ENCODE data around the gene DAPK1.

The DAPK1 gene

GRCh38 chr9:87732756-87733155 lies 235.1 kb downstream of the DAPK1 start:
- no peak overlapping the region for H3K4me3 ChIP-seq (replicated peaks; ENCODE audit: low read depth, low read length)
- TF ChIP-seq CTCF (IDR thresholded peaks at IDR 0.05; ENCODE audit: low read depth, low read length, missing control alignments): no peak
- DNase-seq (ENCODE audit: extremely low read depth, low read depth): no peak

GRCh38 chr9:87733273-87734052 lies 235.8 kb downstream of the DAPK1 start:
- no peak overlapping the region for H3K4me3 ChIP-seq (replicated peaks; ENCODE audit: low read depth, low read length)
- no peak for TF ChIP-seq CTCF (IDR thresholded peaks at IDR 0.05; ENCODE audit: low read depth, low read length, missing control alignments)
- DNase-seq (ENCODE audit: extremely low read depth, low read depth): no peak

DNA sequence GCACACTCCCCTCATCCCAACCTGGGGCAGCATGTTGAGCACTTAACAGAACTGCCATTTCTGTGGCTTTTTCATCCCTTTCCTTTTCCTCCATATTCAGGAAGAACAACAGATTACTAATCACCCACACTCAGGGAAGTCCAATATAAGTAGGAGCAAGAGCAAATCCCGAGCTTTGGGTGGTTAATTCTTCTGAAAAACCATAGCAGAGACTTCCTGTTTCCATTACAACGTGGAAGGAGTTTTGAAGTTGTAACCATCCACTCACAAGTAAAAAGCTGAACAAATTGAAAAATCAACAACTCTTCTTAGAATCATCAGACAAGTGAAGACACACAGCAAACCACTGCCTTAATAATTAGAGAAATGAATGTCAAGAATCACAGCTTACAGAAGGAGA lies 236.4 kb downstream of the DAPK1 start:
- no peak for TF ChIP-seq CTCF (IDR thresholded peaks at IDR 0.05; ENCODE audit: low read depth, low read length, missing control alignments)
- DNase-seq (ENCODE audit: extremely low read depth, low read depth): no peak

DNA sequence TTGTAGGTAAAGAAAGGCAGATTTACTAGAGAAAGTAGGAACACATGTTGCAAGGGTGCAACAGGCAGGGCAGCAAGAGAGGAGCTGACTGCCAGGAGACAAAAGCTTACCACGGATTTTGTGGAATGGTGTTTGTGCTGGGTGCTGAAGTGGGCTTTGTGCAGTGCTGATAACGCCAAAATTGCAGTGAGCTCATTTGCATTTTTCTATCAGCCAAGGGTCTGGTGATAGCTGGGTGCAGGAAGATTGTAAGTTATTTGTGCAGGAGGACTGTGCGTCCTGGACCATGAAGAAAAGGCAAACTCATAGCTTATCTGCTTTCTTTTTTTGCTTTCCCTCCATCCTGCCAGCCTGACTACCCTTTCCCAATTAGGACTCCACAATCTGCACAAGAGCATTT lies 241.9 kb downstream of the DAPK1 start:
- H3K4me3 ChIP-seq (replicated peaks; ENCODE audit: low read depth, low read length): no peak overlapping the region
- no peak for DNase-seq (ENCODE audit: extremely low read depth, low read depth)
- no peak for TF ChIP-seq CTCF (IDR thresholded peaks at IDR 0.05; ENCODE audit: low read depth, low read length, missing control alignments)

More for the DNA sequence above, 236.4 kb downstream of the DAPK1 start:
- H3K4me3 ChIP-seq (replicated peaks; ENCODE audit: low read depth, low read length): no peak overlapping the region

- no peak overlapping the region for H3K4me3 ChIP-seq (replicated peaks; ENCODE audit: low read depth, low read length)
- DNase-seq (ENCODE audit: extremely low read depth, low read depth): no peak
- no peak for TF ChIP-seq CTCF (IDR thresholded peaks at IDR 0.05; ENCODE audit: low read depth, low read length, missing control alignments)
These were observed 242.5 kb downstream of the DAPK1 start for GRCh38 chr9:87740209-87740608.

- TF ChIP-seq CTCF (IDR thresholded peaks at IDR 0.05; ENCODE audit: low read depth, low read length, missing control alignments): no peak
- no peak for DNase-seq (ENCODE audit: extremely low read depth, low read depth)
- no peak overlapping the region for H3K4me3 ChIP-seq (replicated peaks; ENCODE audit: low read depth, low read length)
These were observed 243.7 kb downstream of the DAPK1 start for GRCh38 chr9:87741326-87741725.

GRCh38 chr9:87741891-87742290 lies 244.2 kb downstream of the DAPK1 start:
- no peak overlapping the region for H3K4me3 ChIP-seq (replicated peaks; ENCODE audit: low read depth, low read length)
- DNase-seq (ENCODE audit: extremely low read depth, low read depth): peak; percentile 4
- TF ChIP-seq CTCF (IDR thresholded peaks at IDR 0.05; ENCODE audit: low read depth, low read length, missing control alignments): no peak

Measured in HFF-Myc (cell line).